ENCODE data around the gene RORB.

- TF ChIP-seq CTCF (IDR thresholded peaks at IDR 0.05): no peak
- no peak for TF ChIP-seq POLR2A (IDR thresholded peaks at IDR 0.05)
These were observed 146.3 kb downstream of the RORB start for GRCh38 chr9:74643303-74643923.

Measured in suprapubic skin (tissue), 3 donors.